Measurements from ENCODE around the gene AGBL1.

GRCh38 chr15:86603466-86603865 lies 523.8 kb downstream of the AGBL1 start:
- no peak for TF ChIP-seq CTCF (IDR thresholded peaks at IDR 0.05)
- no peak for TF ChIP-seq EZH2 (IDR thresholded peaks at IDR 0.05; ENCODE audit: borderline replicate concordance, insufficient read depth, low read depth, low read length, poor library complexity, severe bottlenecking)

All from B cell (primary cell).